Jurkat, Clone E6-1 (cell line): ENCODE results near the gene CHAF1A.

Source experiments
- DNase-seq: peaks from one replicate; pipeline ENCODE4 v3.0.0-alpha.2; 2011; ENCODE audit warnings: low read depth, low spot score
- H3K4me3 ChIP-seq: 2 replicates; pipeline ENCODE4 v1.5.1; 2011; ENCODE audit warnings: mild to moderate bottlenecking, low read length, control low read depth, moderate library complexity

The CHAF1A gene

DNA sequence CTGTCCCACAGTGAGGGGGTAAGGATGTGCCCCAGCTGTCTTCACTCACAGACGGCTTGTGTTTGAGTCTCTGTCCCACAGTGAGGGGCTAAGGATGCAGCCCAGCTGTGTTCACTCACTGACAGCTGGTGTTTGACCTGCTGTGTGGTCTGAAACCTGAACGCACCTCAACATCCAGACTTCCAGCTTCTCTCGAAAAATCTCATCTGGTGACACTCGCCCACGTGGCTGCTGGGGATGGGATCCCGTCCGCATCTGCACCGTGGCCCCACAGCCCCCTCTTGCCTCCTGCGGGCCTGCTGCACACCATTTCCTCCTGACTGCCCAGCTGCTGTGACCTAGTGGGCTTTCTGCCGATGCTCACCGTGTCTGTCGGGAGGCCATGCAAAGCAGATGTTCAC is 27.3 kb downstream of the CHAF1A start:
- no peak overlapping the region for H3K4me3 ChIP-seq

DNA sequence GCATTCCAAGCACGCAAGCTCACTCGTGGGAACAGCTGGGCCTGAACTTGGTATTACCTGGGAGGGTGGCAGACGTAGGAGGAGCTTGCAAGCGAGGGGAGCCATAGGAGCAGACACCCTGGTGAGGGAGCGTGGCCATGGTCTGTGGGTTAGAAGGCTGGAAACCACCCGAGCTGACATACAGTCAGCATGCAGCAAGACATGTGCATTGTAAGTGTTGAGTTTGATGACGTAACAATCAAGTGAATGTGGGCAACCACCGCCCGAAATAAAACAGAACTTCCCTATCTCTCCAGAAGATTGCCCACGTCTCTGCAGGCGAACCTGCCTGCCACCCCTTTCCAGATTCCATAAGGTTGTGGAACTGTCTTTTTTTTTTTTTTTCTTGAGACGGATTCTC is 28.3 kb downstream of the CHAF1A start:
- H3K4me3 ChIP-seq: no peak overlapping the region
- DNase-seq: no peak

More for the DNA sequence above, 27.3 kb downstream of the CHAF1A start:
- no peak for DNase-seq

DNA sequence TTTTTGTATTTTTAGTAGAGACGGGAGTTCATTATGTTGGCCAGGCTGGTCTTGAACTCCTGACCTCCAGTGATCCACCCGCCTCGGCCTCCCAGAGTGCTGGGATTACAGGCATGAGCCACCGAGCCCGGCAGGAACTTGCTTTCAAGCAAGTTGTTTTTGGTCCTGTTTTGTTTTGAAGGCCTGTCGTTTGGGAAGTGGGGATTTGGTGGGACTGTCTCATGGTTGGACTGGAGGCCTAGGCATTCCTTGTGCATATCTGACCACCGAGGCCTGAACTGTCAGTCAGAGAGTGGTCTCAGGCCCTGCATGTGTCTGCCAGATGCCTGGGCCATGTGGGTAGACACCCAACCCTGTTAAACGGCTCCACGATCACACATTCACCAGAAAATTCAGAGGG is 28.9 kb downstream of the CHAF1A start:
- no peak for DNase-seq
- H3K4me3 ChIP-seq: no peak overlapping the region

DNA sequence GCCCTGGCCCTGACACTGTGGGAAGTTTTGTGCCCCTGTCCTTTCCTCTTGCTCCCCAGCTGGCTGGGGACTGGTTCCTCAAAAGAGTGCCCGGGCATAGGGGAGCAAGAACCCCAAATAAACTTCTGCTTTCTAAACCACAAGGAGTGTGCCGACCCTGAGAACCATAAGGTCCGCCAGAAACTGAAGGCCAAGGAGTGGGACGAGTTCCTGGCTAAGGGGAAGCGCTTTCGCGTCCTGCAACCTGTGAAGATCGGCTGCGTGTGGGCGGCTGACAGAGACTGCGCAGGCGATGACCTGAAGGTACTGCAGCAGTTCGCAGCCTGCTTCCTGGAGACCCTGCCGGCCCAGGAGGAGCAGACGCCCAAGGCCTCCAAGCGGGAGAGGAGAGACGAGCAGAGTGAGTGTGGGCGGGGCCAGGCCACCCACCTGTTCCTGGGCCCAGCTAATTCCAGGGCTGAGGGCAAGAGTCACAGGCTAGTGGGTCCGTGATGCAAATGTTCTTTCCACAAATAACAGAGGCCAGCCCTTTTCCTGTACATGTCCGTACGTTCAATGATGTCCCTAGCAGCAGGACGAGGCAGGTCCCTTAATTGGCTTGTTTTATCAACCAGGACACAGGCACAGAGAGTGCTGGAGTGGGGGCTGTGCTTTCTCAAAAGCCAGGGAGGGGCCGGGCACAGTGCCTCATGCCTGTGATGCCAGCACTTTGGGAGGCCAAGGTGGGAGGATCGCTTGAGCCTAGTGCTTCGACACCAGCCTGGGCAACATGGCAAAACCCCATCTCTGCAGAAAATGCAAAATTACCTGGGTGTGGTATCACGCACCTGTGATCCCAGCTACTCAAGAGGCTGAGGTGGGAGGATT is 29.6 kb downstream of the CHAF1A start:
- no peak for DNase-seq
- no peak overlapping the region for H3K4me3 ChIP-seq

DNA sequence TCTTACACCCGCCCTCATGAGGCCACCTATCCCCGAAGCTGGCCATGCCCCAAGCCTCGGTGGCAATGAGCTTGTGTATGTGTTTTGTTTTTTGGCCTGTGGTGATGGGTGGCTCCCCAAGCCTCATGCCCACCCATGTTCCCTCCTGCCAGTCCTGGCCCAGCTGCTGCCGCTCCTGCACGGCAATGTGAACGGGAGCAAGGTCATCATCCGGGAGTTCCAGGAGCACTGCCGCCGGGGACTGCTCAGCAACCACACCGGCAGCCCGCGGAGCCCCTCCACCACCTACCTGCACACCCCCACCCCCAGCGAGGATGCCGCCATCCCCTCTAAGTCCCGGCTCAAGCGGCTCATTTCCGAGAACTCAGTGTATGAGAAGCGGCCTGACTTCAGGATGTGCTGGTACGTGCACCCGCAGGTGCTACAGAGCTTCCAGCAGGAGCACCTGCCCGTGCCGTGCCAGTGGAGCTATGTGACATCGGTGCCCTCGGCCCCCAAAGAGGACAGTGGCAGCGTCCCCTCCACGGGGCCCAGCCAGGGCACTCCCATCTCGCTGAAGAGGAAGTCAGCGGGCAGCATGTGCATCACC is 30.6 kb downstream of the CHAF1A start:
- no peak for DNase-seq
- no peak overlapping the region for H3K4me3 ChIP-seq

DNA sequence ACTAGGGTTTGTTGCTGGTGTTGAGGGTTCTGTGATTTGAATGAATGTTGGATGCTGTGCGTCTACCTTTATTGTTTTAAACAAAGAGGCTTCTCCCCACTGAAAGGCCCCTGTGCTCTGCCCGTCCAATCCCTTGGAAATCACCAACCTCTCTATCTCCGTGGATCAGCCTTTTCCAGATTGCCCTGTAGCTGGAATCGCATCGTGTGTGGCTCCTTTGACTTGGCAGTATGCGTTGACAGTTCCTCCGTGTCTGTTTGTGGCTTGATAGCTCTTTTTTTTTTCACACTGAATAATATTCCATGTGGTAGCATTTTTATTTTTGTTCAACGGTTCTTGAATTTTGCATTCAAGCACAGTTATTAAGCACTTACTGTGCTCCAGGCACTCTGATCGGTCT is 32.0 kb downstream of the CHAF1A start:
- no peak overlapping the region for H3K4me3 ChIP-seq
- no peak for DNase-seq

DNA sequence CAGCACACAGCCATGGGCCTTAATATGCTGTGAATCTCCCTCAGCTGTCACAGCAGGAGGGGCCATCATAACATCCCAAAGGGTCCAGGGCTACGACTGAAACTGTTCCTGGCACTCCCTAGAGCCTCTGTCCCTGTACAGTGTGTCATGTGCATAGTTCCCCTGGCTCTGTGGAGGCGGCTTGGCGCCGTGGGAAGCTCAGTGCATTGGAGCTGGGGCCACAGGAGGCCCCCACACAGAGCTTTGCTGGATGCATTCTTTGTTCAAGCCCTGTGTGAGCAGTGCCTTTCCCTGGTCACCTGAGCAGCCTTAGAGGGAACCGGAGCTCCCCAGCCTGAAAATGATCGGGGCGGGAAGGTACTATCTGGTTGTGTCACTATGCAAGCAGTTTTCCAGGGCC is 33.8 kb downstream of the CHAF1A start:
- no peak for DNase-seq
- no peak overlapping the region for H3K4me3 ChIP-seq

DNA sequence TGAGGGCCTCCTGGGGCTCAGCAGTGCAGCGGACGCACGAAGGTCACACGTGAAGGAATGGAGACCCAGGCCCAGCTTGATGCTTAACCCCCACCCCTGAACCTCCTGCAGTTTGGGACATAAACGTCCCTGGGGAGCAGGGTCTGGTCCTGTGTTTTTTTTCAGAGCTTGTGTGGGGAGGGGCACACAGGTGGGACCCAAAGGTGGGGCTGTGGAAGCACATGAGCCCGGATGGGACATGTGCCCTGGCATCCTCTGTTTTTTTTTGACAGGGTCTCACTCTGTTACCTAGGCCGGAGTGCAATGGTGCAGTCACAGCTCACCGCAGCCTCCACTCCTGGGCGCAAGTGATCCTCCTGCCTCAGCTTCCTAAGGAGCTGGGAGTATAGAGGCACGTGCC is 34.7 kb downstream of the CHAF1A start:
- no peak overlapping the region for H3K4me3 ChIP-seq
- DNase-seq: no peak

DNA sequence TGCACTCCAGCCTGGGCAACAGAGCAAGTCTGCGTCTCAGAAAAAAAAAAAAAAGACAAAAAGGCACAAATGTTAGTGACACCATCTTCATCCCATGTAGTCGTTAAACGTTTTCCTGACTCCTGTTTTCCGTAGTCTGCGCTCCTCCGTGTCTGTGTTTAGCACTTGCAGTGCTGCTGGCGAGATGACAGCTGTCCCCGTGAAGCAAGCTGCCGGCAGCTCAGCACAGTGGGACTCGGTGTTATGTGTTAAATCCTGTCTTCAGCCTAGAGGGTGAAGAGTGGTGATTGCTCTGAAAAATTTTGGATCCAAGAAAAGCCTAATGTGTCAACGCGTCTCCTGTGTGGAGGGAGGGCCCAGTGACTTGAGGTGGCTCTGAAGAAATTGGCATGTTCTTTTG is 36.8 kb downstream of the CHAF1A start:
- DNase-seq: no peak
- no peak overlapping the region for H3K4me3 ChIP-seq

DNA sequence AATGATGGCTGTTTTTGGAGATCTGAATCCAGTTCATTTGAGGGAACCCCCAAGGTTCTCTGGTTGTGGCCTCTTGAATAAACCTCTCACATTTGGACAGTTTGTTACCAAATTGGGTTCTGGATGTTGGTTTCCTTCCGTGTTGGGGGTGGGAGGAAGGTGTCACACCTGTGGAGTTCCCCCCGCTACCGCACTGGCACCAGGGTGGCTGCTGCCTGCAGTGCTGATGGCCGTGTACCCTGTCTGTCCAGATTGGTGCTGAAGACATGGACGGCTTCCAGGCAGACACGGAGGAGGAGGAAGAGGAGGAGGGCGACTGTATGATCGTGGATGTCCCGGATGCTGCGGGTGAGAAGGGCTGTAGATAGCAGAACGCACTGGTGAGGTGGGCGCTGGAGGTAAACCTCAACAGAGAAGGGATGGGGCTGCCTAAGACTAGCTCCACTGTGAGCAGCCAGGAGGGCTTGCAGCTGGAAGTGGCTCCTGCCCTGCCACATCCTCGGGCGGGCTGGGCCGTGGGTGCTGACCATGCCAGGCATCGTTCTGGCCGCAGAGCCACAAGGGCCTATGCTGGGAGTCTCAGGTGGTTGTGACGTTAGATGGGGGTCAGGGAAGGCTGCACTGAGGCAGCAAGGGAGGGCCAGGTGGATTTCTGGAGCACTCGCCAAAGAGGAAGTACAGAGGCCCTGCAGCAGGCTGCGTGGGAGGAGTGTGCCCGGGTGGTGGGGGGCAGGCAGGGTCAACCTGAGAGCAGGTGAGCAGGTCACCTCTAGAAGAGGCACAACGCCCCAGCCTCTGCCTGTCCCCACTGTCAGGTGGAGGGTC is 39.8 kb downstream of the CHAF1A start:
- no peak overlapping the region for H3K4me3 ChIP-seq
- no peak for DNase-seq

DNA sequence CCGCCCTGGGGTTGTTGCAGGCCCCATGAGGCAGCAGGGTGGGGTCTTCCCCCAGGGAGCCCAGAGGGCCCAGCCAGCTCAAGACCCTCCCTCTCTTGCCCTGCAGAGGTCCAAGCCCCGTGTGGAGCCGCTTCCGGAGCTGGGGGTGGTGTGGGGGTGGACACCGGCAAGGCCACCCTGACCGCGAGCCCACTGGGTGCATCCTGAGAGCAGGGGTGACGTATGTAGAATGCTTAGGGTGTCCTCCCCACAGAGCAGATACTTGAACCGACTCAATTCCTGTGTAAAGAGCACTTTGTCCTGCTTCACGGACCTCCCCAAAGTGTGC is 40.3 kb downstream of the CHAF1A start:
- H3K4me3 ChIP-seq: no peak overlapping the region
- no peak for DNase-seq

DNA sequence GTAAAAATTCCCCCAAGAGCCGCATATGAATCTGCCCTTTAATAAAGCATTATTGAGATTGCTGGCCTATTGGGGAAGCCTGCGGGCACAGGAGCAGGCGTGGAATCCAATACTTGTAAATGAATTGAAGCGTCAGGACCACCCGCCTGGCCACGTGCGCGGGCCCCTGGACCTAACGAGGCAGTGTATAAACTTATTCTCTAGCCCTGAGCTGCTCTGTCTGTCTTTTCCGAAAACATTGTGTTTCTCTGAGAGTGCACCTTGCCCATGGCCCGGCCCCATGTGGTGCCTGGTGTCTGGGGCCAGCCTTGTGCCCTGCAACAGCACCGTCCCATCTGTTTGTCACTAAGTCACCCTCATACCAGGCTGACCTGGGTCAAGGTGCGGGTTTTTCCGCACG is 40.7 kb downstream of the CHAF1A start:
- no peak overlapping the region for H3K4me3 ChIP-seq
- no peak for DNase-seq

DNA sequence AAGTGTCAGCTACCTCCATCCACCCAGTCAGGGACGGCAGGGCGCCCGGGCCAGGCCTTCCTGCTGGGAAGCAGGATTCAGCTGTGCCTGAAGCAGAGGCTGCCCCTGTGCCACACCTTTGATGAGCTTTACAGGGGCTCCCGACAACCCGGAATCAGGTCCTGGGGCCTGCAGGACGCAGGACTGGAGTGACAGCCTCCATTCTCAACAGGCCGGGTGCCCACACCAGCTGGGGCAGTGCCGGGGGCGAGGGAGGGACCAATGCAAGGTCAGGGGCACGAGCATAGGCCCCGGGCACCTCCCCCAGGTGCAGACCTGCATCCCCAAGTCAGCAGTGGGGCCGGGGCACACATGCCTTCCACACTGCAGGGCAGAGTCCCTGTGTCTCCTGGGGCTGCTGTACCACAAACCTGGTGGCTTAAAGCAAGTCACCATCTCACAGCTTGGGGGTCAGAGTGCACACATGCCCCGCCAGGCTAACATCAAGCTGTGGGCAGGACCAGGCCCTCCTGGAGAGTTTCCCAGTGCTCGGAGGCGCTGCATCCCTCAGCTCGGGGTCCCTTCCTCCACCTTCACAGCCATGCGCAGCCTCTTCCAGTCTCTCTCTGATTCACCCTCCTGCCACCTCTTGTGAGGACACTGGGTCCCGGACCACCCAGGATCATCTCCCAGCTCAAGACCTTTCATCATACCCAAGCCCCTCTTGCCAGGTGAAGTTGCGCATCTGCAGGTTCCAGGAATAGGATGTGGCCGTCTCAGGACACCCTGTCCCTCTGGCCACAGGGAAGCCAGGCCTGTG is 41.7 kb downstream of the CHAF1A start:
- H3K4me3 ChIP-seq: no peak overlapping the region
- no peak for DNase-seq

DNA sequence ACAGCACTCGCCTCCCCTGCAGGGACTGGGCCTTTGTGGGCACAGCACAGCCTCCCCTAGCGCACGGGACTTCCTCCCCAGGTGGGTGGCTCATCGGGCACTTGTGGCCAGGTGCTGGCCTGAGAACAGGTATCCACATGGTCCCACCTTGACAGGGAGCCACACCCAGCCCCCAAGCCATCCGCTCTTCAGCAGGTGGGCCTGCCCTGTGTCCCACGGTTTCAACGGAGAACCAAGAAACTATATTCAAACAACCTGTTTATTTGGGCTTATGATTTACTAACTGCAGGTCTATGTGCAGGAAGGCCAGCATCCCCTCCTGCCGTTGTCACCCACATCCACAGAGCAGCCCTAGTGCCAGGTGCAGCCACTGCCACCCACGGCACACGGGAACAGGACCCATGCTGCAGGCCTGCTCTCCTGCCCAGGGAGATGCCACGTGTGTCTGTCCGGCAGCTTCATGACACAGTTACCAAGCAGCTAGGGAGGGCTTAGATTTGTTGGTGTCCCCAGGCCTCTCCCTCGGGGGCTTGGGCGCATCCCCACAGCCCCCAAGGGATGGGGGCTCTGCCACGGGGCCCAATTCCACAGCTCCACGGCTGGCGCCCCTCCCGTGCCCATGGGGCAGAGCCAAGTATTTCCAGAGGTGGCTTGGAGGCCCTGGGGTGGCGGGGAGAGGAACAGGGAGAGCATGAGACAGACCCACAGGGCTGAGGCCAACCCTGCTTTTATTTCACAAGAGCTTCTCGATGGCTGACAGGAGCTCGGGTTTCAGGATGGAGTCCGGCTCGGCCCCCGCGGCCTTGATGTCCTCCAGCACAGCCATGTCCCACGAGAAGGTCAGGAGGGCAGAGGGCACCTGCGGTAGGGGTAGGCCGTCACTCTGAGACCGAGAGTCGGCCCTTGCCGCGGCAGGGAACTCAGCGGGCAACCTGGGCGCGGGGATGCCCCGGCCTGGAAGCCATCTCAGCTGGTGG is 42.6 kb downstream of the CHAF1A start:
- no peak for DNase-seq
- no peak overlapping the region for H3K4me3 ChIP-seq

DNA sequence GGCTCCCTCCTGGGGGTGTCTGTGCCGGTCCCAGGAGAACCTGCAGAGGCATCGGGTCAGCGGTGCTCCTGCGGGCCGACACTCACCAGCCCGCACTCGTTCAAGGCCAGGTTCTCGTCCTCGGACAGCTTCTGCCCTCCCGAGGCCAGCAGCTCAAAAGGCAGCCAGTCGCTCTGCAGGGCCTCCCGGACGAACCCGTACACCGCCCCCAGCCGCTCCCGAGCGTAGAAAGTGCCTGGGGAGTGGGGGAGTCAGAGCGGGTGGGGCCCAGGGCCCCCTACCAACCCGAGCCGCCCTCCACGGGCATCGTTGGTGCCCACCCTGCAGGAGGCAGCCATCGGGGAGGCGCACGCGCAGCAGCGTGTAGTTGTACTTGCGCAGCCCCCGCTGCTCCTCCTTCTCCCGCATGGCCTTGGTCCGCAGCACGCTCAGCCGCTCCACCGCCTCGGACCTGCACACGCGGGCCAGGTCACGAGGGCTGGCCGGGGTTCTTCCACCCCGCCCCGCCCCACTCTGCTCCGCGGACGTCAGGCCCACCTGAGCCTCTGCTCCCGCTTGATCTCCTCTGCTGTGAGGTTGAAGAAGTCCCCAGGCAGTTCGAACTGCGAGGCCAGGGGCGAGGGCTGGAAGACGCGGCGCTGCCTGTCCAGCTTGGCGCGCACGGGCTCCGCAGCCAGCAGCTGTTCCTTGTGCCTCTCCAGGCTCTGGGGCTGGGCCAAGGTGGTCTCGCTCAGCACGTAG is 43.7 kb downstream of the CHAF1A start:
- DNase-seq: no peak
- H3K4me3 ChIP-seq: no peak overlapping the region

DNA sequence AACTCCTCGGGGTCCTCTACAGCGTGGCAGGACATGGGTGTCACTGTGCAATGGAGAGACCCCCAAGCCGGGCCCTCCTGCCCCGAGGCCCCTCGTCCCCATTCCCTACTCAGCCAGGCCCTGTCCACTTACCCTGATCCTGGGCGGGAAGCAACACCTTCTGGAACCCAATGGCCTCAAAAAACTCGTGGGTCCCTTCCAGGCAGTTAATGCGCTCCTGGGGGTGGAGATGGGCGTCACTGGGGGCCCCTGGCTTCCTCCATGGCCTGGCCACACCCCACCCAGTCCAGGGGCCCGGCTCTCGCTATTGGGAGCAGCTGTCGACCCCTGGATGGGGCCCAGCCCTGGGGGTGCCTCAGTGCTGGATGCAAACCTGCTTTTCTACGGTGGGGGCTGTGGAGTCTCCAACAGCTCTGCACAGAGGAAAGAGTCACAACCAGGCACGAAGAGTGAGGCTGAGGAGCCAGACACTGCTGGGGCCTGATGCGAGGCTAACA is 44.3 kb downstream of the CHAF1A start:
- DNase-seq: no peak

DNA sequence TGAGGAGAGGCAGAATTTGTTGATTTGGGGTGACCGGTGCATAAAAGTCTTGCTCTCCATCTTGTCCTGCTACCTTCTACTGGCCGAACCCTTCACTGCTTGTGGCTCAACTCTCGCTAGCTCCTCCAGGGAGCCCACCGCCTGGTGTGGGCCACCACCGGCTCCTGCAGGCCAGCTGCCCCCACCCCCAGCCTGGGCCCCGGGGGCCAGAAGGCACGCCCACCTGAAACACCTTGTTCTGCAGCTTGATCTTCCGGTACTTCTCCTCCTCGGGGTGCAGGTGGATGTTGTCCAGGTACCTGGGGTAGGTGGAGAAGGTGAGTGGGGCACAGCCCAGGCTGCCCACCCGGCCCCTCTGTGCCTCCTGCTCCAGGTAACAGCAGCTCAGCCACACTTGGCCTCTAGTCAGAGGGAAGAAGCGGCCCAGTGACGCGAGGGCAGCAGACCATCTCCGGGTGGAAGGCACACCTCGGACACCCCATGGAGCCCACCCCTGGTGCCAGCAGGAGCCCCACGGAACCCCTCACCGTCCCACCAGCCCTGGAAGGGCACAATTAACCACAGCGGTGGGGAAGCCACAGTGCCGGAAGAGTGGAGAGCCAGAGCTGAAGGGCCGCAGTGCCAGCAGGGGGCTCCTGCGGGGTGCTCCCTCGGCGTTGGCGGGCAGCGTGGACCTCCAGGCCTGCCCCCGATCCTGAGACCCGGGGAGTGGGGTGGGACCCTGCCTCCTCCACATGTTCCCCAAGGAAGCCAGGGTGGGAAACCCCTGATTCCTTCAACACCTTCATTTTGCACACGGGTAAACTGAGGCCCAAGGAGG is 45.1 kb downstream of the CHAF1A start:
- H3K4me3 ChIP-seq: no peak overlapping the region
- no peak for DNase-seq

More for the DNA sequence above, 44.3 kb downstream of the CHAF1A start:
- no peak overlapping the region for H3K4me3 ChIP-seq
